ENCODE data around the gene PMM2.

The PMM2 gene

GRCh38 chr16:8852534-8852933 lies 54.9 kb downstream of the PMM2 start:
- H4K20me1 ChIP-seq (ENCODE audit: insufficient read depth, low read length, poor library complexity, severe bottlenecking): no peaks in the 10 kb centered on the region
- TF ChIP-seq, protein P1, sequence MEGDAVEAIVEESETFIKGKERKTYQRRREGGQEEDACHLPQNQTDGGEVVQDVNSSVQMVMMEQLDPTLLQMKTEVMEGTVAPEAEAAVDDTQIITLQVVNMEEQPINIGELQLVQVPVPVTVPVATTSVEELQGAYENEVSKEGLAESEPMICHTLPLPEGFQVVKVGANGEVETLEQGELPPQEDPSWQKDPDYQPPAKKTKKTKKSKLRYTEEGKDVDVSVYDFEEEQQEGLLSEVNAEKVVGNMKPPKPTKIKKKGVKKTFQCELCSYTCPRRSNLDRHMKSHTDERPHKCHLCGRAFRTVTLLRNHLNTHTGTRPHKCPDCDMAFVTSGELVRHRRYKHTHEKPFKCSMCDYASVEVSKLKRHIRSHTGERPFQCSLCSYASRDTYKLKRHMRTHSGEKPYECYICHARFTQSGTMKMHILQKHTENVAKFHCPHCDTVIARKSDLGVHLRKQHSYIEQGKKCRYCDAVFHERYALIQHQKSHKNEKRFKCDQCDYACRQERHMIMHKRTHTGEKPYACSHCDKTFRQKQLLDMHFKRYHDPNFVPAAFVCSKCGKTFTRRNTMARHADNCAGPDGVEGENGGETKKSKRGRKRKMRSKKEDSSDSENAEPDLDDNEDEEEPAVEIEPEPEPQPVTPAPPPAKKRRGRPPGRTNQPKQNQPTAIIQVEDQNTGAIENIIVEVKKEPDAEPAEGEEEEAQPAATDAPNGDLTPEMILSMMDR (conservative IDR thresholded peaks at IDR 0.05; ENCODE audit: low read length): no peak
- no peak for TF ChIP-seq EZH2phosphoT487 (IDR thresholded peaks at IDR 0.05; ENCODE audit: borderline replicate concordance)
- H3K36me3 ChIP-seq (ENCODE audit: insufficient read depth, low read length): peaks cover 59% of the 10 kb centered on the region; the same call in 1 of the 2 replicates
- no peaks in the 10 kb centered on the region for H3K9me2 ChIP-seq (replicated peaks; ENCODE audit: low read depth, low read length)
- no peak overlapping the region for H2AFZ ChIP-seq (ENCODE audit: low read length)
- no peaks in the 10 kb centered on the region for H3K27me3 ChIP-seq (ENCODE audit: insufficient read depth, low read length, poor library complexity, severe bottlenecking)
- H3K4me1 ChIP-seq (ENCODE audit: insufficient read depth, low read length, poor library complexity, severe bottlenecking): no peaks in the 10 kb centered on the region
- no peak overlapping the region for H3K9ac ChIP-seq (ENCODE audit: low read depth, low read length, poor library complexity, severe bottlenecking)
- no peaks in the 10 kb centered on the region for H3K79me2 ChIP-seq (ENCODE audit: insufficient read depth, low read length)
- no peaks in the 10 kb centered on the region for H3F3A ChIP-seq (ENCODE audit: low read depth)
- no peaks in the 10 kb centered on the region for H3K9me3 ChIP-seq (ENCODE audit: insufficient read depth, low read depth, low read length)
- no peak overlapping the region for H3K4me3 ChIP-seq (ENCODE audit: low read length, poor library complexity, severe bottlenecking)
- no peak overlapping the region for H3K4me2 ChIP-seq (ENCODE audit: low read depth, low read length, poor library complexity, severe bottlenecking)

DNA sequence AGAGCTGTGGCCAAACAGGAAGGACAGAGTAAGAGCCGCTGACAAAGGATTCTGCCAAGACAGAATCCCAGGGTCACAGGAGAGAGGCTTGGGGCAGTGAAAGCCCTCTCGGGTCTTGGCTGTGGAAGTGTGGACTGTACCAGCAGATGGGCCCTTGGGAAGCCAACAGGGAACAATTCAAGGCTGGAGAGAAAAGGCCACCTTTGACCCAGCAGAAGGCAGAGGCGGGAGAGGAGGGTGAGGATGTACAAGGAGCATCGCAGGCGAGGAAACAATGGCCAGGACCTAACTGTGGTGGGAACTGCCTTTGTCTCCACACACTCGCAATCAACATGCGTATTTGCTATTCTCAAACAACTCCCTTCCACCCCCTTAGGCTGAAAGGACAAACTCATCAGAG lies 55.5 kb downstream of the PMM2 start:
- Histone ChIP-seq H3K36me3 (ENCODE audit: insufficient read depth, low read length) (peaks cover 63% of the 10 kb centered on the region; the same call in 1 of the 2 replicates), H3K79me2 (ENCODE audit: insufficient read depth, low read length) (peaks cover 3% of the 10 kb centered on the region; the same call in 1 of the 2 replicates), H3K9me2 (replicated peaks; ENCODE audit: low read depth, low read length) (no peaks in the 10 kb centered on the region), H3K4me3 (ENCODE audit: low read length, poor library complexity, severe bottlenecking) (no peak overlapping the region), H3K27me3 (ENCODE audit: insufficient read depth, low read length, poor library complexity, severe bottlenecking) (no peaks in the 10 kb centered on the region), H2AFZ (ENCODE audit: low read length) (no peak overlapping the region), H3K4me1 (ENCODE audit: insufficient read depth, low read length, poor library complexity, severe bottlenecking) (no peaks in the 10 kb centered on the region), H3K9me3 (ENCODE audit: insufficient read depth, low read depth, low read length) (no peaks in the 10 kb centered on the region), H3F3A (ENCODE audit: low read depth) (no peaks in the 10 kb centered on the region), H3K4me2 (ENCODE audit: low read depth, low read length, poor library complexity, severe bottlenecking) (no peak overlapping the region), H4K20me1 (ENCODE audit: insufficient read depth, low read length, poor library complexity, severe bottlenecking) (no peaks in the 10 kb centered on the region), H3K9ac (ENCODE audit: low read depth, low read length, poor library complexity, severe bottlenecking) (no peak overlapping the region)
- no peak for TF ChIP-seq EZH2phosphoT487 (IDR thresholded peaks at IDR 0.05; ENCODE audit: borderline replicate concordance)
- TF ChIP-seq, protein P1 (conservative IDR thresholded peaks at IDR 0.05; ENCODE audit: low read length): no peak

- Histone ChIP-seq H3K4me2 (ENCODE audit: low read depth, low read length, poor library complexity, severe bottlenecking) (no peak overlapping the region), H3K79me2 (ENCODE audit: insufficient read depth, low read length) (peaks cover 8% of the 10 kb centered on the region; the same call in 1 of the 2 replicates), H3K9ac (ENCODE audit: low read depth, low read length, poor library complexity, severe bottlenecking) (no peak overlapping the region), H2AFZ (ENCODE audit: low read length) (no peak overlapping the region), H3K9me2 (replicated peaks; ENCODE audit: low read depth, low read length) (no peaks in the 10 kb centered on the region), H3K4me3 (ENCODE audit: low read length, poor library complexity, severe bottlenecking) (no peak overlapping the region), H3K36me3 (ENCODE audit: insufficient read depth, low read length) (peaks cover 68% of the 10 kb centered on the region; the same call in 1 of the 2 replicates), H4K20me1 (ENCODE audit: insufficient read depth, low read length, poor library complexity, severe bottlenecking) (no peaks in the 10 kb centered on the region), H3K27me3 (ENCODE audit: insufficient read depth, low read length, poor library complexity, severe bottlenecking) (no peaks in the 10 kb centered on the region), H3K4me1 (ENCODE audit: insufficient read depth, low read length, poor library complexity, severe bottlenecking) (no peaks in the 10 kb centered on the region), H3K9me3 (ENCODE audit: insufficient read depth, low read depth, low read length) (no peaks in the 10 kb centered on the region), H3F3A (ENCODE audit: low read depth) (no peaks in the 10 kb centered on the region)
- TF ChIP-seq, protein P1 (conservative IDR thresholded peaks at IDR 0.05; ENCODE audit: low read length): no peak
- no peak for TF ChIP-seq EZH2phosphoT487 (IDR thresholded peaks at IDR 0.05; ENCODE audit: borderline replicate concordance)
Observed at GRCh38 chr16:8853611-8854010, 56.0 kb downstream of the PMM2 start.

All from Loucy (cell line).